Mammary epithelial cell (primary cell): ENCODE data around the gene TRIM68.

ENCODE experiments used
- CTCF ChIP-seq, 2 donors: IDR thresholded peaks in 1 of 2; conservative IDR thresholded peaks in 1 of 2; 2 replicates each; pipeline ENCODE4 v1.5.1; 2011 to 2012; ENCODE audit warnings: inconsistent platforms in 2 of 2, low read length in 2 of 2, mild to moderate bottlenecking in 2 of 2, control low read depth in 1 of 2, low read depth in 1 of 2; ENCODE audit not compliant: insufficient read depth in 1 of 2; ENCODE audit errors: extremely low read depth in 1 of 2
- EZH2 ChIP-seq: IDR thresholded peaks from 2 replicates; pipeline ENCODE4 v1.6.1; 2012; ENCODE audit warnings: low read length, inconsistent platforms, borderline replicate concordance

- TF ChIP-seq CTCF (conservative IDR thresholded peaks at IDR 0.05 in 1 of 2, IDR thresholded peaks at IDR 0.05 in 1 of 2; ENCODE audit: extremely low read depth in 1 of 2, insufficient read depth in 1 of 2, low read depth in 1 of 2, low read length in 2 of 2) (no peak), EZH2 (no peak)
These were observed 19.0 kb downstream of the TRIM68 start for GRCh38 chr11:4589017-4589416.
